K562 (cell line): ENCODE results near the gene ATP13A1. TPM values are rescaled to one million over a fixed set of nuclear protein-coding genes. Genes with fewer than 3 reads are reported as not detected.
A peak's percentile ranks its signal among the peaks of the same experiment; 100 is the strongest.

Experiments
- ATAC-seq: fragments of 200-7000 bp; cut with Tn5 transposase; 3 replicates; pipeline ENCODE4 v1.9.1; 2020; ENCODE audit warnings: moderate library complexity
- BruUV-seq: library from RNA; stranded (reverse); fragments of 400-500 nt; replicated peaks from 2 replicates; lab custom pipeline; 2021; lab: Mats Ljungman, UMichigan
- CTCF ChIA-PET: fragments of 300-600 bp; formaldehyde crosslinking; extraction: SDS; loops from one replicate; lab custom pipeline; 2021; ENCODE audit warnings: low intra/inter-chr PET ratio; lab: Yijun Ruan, JAX
- POLR2A ChIA-PET: fragments of 300-600, 350-650 bp; sonication (Branson Sonifier 250); formaldehyde crosslinking; extraction: SDS; loops from one replicate; lab custom pipeline; 2021; ENCODE audit warnings: antibody characterized with exemption, inconsistent platforms; lab: Yijun Ruan, JAX
- DNase-seq, 4 experiments: peaks; one replicate each; pipeline versions ENCODE4 v3.0.0 to v3.0.0-alpha.2; 2011 to 2018; ENCODE audit warnings: low spot score in 3 of 4, mixed read lengths in 3 of 4; ENCODE audit errors: extremely low read depth in 1 of 4
- FAIRE-seq: peaks from 2 replicates; lab custom pipeline; 2011; peaks lifted over from hg19 to GRCh38; lab: Jason Lieb, UNC
- H2AFZ ChIP-seq: 2 replicates; pipeline ENCODE4 v1.6.0; 2011; ENCODE audit warnings: low read depth, low read length, control low read depth, inconsistent platforms
- H3K27ac ChIP-seq: fragments of 200-600 bp; 3 replicates; pipeline ENCODE4 v1.8.0; 2011; ENCODE audit warnings: low read depth, mild to moderate bottlenecking, control low read depth, inconsistent platforms, low read length, moderate library complexity, mixed read lengths; ENCODE audit errors: extremely low read depth
- H3K27me3 ChIP-seq, 2 experiments: fragments of 300-600 bp in 1 of 2; 2 replicates in 1 of 2; 3 replicates in 1 of 2; pipeline versions ENCODE4 v1.6.0 to v1.8.0; 2011; ENCODE audit warnings: inconsistent platforms in 2 of 2, low read length in 2 of 2, mild to moderate bottlenecking in 1 of 2, mixed read lengths in 1 of 2, moderate library complexity in 1 of 2; ENCODE audit not compliant: control insufficient read depth in 2 of 2, insufficient read depth in 2 of 2
- H3K36me3 ChIP-seq: fragments of 300-600 bp; 3 replicates; pipeline ENCODE4 v1.8.0; 2011; ENCODE audit warnings: mild to moderate bottlenecking, low read length, inconsistent platforms; ENCODE audit not compliant: control insufficient read depth, insufficient read depth
- H3K4me1 ChIP-seq, 2 experiments: fragments of 200-600 bp in 1 of 2; replicated peaks in 1 of 2; 2 replicates in 1 of 2; 3 replicates in 1 of 2; pipeline versions ENCODE4 v1.5.1 to v1.8.0; 2011; ENCODE audit warnings: inconsistent platforms in 2 of 2, low read length in 2 of 2, mild to moderate bottlenecking in 1 of 2, mixed read lengths in 1 of 2, moderate library complexity in 1 of 2; ENCODE audit not compliant: control insufficient read depth in 2 of 2, insufficient read depth in 2 of 2
- H3K4me2 ChIP-seq: 2 replicates; pipeline ENCODE4 v1.6.1; 2011; ENCODE audit warnings: low read length, control low read depth, inconsistent platforms, mixed read lengths; ENCODE audit not compliant: insufficient read depth
- H3K4me3 ChIP-seq: fragments of 200-600 bp; sonication (generic), shearing (Covaris generic); 2 replicates; pipeline ENCODE4 v1.5.1; 2016; ENCODE audit warnings: control low read depth, inconsistent platforms
- H3K79me2 ChIP-seq: fragments of 200-600 bp; 3 replicates; pipeline ENCODE4 v1.8.0; 2011; ENCODE audit warnings: low read length, inconsistent platforms; ENCODE audit not compliant: control insufficient read depth, insufficient read depth
- H3K9ac ChIP-seq, 2 experiments: 2 replicates each; pipeline versions ENCODE4 v1.6.0 to v1.6.1; 2011; ENCODE audit warnings: low read depth in 2 of 2, low read length in 2 of 2, control low read depth in 1 of 2, inconsistent platforms in 1 of 2, mild to moderate bottlenecking in 1 of 2, mixed read lengths in 1 of 2; ENCODE audit not compliant: insufficient read depth in 1 of 2
- H3K9me1 ChIP-seq: one replicate; pipeline ENCODE4 v1.6.0; 2011; ENCODE audit warnings: inconsistent platforms, mild to moderate bottlenecking, low read length, moderate library complexity; ENCODE audit not compliant: control insufficient read depth, insufficient read depth
- H3K9me3 ChIP-seq: replicated peaks from 2 replicates; pipeline ENCODE4 v1.5.1; 2011; ENCODE audit warnings: low read depth, low read length, inconsistent platforms; ENCODE audit not compliant: control insufficient read depth, insufficient read depth
- H4K20me1 ChIP-seq: replicated peaks from 2 replicates; pipeline ENCODE4 v1.6.1; 2011; ENCODE audit warnings: low read length, inconsistent platforms, mixed read lengths; ENCODE audit not compliant: control insufficient read depth, insufficient read depth
- AFF1 ChIP-seq, 2 experiments: fragments of 450-650 bp; IDR thresholded peaks; 2 replicates each; pipeline ENCODE4 v1.6.1; 2018; ENCODE audit warnings: mild to moderate bottlenecking in 2 of 2, low read depth in 1 of 2; ENCODE audit not compliant: partially characterized antibody in 2 of 2
- ZKSCAN1 ChIP-seq: fragments of 150-350 bp; IDR thresholded peaks from 2 replicates; pipeline ENCODE4 v1.6.1; 2016; ENCODE audit warnings: low read depth, low read length
- WGBS: fragments of 100-300 bp; shearing (Covaris generic); methylation state at CpG from one replicate; pipeline ENCODE4 v1.1.6; 2016; ENCODE audit warnings: low coverage, mixed read lengths; ENCODE audit not compliant: insufficient coverage; ENCODE audit errors: missing lambda C conversion rate; 5-methylcytosine and 5-hydroxymethylcytosine counted together
- in situ Hi-C: fragments of 300-500 bp; cut with MboI; formaldehyde crosslinking; loops from 4 replicates; pipeline ENCODE4 v1.15.0; 2018; ENCODE audit warnings: inconsistent platforms, mixed read lengths
- intact Hi-C: fragments of 100-400 bp; cut with micrococcal nuclease; formaldehyde crosslinking; loops from 2 replicates; pipeline ENCODE4 v1.14.2; 2022
- polyA plus RNA-seq, 8 experiments: library from polyadenylated mRNA; depleted of rRNA in 4 of 8; stranded (reverse) in 5 of 8; unstranded in 3 of 8; fragments of >200 nt; fragmentation: Nextera tagmentation in 2 of 8; fragmentation: Illumina TruSeq in 1 of 8; extraction: Ambion mirVana in 2 of 8; extraction: Trizol in 1 of 8; gene quantifications; 2 replicates each; pipeline versions ENCODE4 v1.2.1 to v1.2.3, GENCODE V29; 2011 to 2014; ENCODE audit warnings: inconsistent platforms in 1 of 8, missing spikeins in 1 of 8
- total RNA-seq, 7 experiments: library from RNA; depleted of rRNA in 6 of 7; stranded (reverse); fragments of >200 nt in 6 of 7; fragmentation: Illumina TruSeq in 2 of 7; extraction: Trizol in 2 of 7; gene quantifications; 2 replicates each; pipeline versions ENCODE4 v1.2.1 to v1.2.3, GENCODE V29; 2011 to 2021; ENCODE audit warnings: low replicate concordance in 1 of 7

ATP13A1 gene
- total and polyA plus RNA-seq, 9 of the 15 experiments (the other 6 are each of a cell fraction or from before 2014, with no cell fraction given): 0.90 to 83.8 (median 23.1) TPM

- no peaks in the 10 kb centered on the region for H3K27me3 ChIP-seq
- POLR2A ChIA-PET: interaction anchor here (1.1 to 1.6 kb wide), 3 partner anchors 13 to 232 kb away, joined by 3 to 5 read pairs (median 3); no protein-coding TSS in a partner anchor
- in situ Hi-C loops: no loop called here
- H3K4me2 ChIP-seq: peak overlapping the region; percentile 82
- no TSS peak for BruUV-seq
- TF ChIP-seq AFF1 (IDR thresholded peaks at IDR 0.05; ENCODE audit: low read depth in 1 of 2, partially characterized antibody in 2 of 2): no peak
- TF ChIP-seq ZKSCAN1: no peak
- TF ChIP-seq, all 486 proteins: peak for 0
- Histone ChIP-seq H3K4me1 (peaks cover 6 to 21% of the 10 kb centered on the region in 2 experiments), H3K79me2 (peaks cover 24% of the 10 kb centered on the region), H3K9me1 (no peaks in the 10 kb centered on the region), H3K27ac (no peak overlapping the region), H3K36me3 (peaks cover 15% of the 10 kb centered on the region; the same call in 1 of the 3 replicates), H3K9ac (peak overlapping the region; percentile 67 to 90; a peak in 2 of 4 replicates), H2AFZ (no peak overlapping the region), H3K4me3 (peak overlapping the region; percentile 77; the same call in 1 of the 2 replicates), H4K20me1 (no peaks in the 10 kb centered on the region), H3K9me3 (peaks cover 8% of the 10 kb centered on the region)
- DNase-seq (no peak), FAIRE-seq (no peak), ATAC-seq (no peak)
- intact Hi-C loops: no loop called here
- WGBS: 78% methylated on average over 7 of the region's 10 CpGs
- CTCF ChIA-PET: no interaction called here
Observed at GRCh38 chr19:19670070-19670551, 6.6 kb upstream of the ATP13A1 start.
